ENCODE results near the gene CCNL2. TPM values are rescaled to one million over a fixed set of nuclear protein-coding genes. Genes with fewer than 3 reads are reported as not detected.

The CCNL2 gene
- total RNA-seq, 2 donors from 2014 or later, result 92.3 to 104 TPM

DNA sequence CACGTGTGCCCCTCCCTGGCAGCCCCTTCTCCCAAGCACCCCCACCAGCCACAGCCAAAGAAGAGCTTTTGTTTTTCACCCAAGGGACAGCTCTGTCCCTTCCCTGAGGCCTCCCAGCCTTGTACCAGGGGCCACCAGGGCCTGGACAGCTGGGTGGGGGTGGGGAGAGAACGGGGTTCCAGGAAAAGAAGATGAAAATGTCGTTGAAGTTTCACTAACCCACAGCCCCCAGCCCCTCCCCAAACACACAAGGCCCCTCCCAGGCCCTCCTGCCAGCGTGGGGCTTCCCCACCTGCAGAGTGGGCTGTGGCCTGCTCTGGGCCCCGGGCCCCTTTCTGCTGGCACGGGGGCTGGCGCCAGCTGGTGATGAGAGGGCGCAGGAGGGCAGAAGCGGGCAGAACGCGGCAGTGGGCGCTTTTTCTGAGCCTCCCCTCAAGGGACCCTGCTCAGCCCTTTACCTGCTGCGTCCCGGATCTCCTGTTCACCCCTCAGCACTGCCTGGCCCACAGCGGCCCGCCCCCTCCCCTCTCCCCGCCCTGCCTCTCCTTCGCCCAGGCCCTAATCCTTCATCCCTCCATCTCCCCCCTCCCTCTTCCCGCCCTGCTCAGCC, 27.5 kb upstream of the CCNL2 start:
- intact Hi-C loops (cut with DNase I), result no loop called here
- Histone ChIP-seq H3K4me3 (no peak overlapping the region), H3K27me3 (peaks cover 7% of the 10 kb centered on the region), H3K9ac (ENCODE audit: low read depth in 2 of 2, low read length in 2 of 2) (no peak overlapping the region), H3K4me1 (no peaks in the 10 kb centered on the region), H3K9me3 (no peaks in the 10 kb centered on the region), H3K36me3 (no peaks in the 10 kb centered on the region), H3K27ac (no peak overlapping the region)
- no peak for DNase-seq
- TF ChIP-seq, protein P1, sequence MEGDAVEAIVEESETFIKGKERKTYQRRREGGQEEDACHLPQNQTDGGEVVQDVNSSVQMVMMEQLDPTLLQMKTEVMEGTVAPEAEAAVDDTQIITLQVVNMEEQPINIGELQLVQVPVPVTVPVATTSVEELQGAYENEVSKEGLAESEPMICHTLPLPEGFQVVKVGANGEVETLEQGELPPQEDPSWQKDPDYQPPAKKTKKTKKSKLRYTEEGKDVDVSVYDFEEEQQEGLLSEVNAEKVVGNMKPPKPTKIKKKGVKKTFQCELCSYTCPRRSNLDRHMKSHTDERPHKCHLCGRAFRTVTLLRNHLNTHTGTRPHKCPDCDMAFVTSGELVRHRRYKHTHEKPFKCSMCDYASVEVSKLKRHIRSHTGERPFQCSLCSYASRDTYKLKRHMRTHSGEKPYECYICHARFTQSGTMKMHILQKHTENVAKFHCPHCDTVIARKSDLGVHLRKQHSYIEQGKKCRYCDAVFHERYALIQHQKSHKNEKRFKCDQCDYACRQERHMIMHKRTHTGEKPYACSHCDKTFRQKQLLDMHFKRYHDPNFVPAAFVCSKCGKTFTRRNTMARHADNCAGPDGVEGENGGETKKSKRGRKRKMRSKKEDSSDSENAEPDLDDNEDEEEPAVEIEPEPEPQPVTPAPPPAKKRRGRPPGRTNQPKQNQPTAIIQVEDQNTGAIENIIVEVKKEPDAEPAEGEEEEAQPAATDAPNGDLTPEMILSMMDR (IDR thresholded peaks at IDR 0.05), result no peak

DNA sequence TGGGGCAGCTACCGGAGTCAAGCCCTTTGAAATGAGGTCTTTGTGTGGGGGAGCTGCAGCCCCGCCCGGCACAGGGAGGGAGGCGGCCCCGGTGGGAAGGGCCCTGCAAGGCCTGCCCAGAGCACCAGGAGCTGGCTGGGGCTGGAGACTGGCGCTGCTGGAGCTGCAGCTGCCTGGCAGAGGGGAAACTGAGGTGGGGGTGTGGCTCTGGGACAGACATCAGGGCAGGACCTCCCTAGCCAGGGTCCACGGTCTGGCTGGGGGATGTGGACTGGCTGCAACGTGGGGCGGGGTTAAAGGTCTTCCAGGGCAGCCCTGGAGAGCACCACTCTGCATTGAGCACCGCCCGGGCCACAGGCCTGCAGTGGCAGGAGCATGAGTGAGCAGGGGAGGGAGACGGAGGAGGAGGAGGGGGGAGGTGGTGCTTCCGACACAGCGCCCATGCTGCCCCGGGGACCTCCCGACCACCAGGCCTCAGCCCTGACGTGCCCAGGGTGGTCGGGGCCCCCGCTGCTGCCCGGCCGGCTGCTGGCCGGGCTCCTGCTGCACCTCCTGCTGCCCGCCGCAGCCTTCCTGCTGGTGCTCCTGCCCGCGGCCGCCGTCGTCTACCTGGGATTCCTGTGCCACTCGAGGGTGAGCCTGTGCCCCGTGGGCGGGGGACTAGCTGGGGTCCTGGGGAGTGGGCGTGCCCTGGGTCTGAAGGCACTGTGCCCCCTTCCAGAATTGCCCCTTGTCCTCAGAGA, 26.8 kb upstream of the CCNL2 start:
- Histone ChIP-seq H3K27me3 (peaks cover 7% of the 10 kb centered on the region), H3K27ac (no peak overlapping the region), H3K4me1 (no peaks in the 10 kb centered on the region), H3K4me3 (no peak overlapping the region), H3K36me3 (no peaks in the 10 kb centered on the region), H3K9me3 (no peaks in the 10 kb centered on the region), H3K9ac (ENCODE audit: low read depth in 2 of 2, low read length in 2 of 2) (no peak overlapping the region)
- DNase-seq, result no peak
- TF ChIP-seq, protein P1 (IDR thresholded peaks at IDR 0.05), result no peak
- intact Hi-C loops (cut with DNase I), result no loop called here

DNA sequence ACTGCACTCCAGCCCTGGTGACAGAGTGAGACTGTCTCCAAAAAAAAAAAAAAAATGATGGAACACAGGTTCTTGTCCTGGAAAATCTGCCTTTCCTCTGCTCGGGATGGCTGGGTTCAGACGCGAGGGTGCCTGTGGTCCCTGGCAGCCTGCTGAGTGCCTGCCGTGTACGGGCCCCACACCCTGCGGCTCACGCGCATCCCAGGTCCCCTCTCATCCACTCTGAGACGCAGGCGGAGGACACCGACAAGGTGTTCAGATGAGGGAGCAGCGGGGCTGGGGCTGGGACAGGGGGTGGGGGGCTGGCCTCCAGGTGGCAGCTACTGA, 26.3 kb upstream of the CCNL2 start:
- no peak for DNase-seq
- Histone ChIP-seq H3K9me3 (no peaks in the 10 kb centered on the region), H3K36me3 (no peaks in the 10 kb centered on the region), H3K27me3 (peaks cover 7% of the 10 kb centered on the region), H3K4me1 (no peaks in the 10 kb centered on the region), H3K4me3 (no peak overlapping the region), H3K9ac (ENCODE audit: low read depth in 2 of 2, low read length in 2 of 2) (no peak overlapping the region), H3K27ac (no peak overlapping the region)
- TF ChIP-seq, protein P1 (IDR thresholded peaks at IDR 0.05), result no peak
- intact Hi-C loops (cut with DNase I), result no loop called here

DNA sequence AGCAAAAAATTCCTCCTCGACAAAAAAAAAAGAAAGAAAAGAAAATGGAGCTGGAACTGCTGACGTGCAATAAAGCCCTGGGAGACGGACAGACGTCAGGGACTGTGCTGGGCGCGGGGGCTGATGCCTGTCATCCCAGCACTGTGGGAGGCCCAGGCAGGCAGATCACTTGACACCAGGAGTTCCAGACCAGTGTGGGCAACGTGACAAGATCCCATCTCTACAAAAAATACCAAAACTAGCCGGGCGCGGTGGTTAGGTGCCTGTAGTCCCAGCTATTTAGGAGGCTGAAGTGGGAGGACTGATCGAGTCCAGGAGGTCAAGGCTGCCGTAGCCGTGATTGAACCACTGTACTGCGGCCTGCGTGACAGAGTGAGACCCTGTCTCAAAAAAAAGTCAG, 25.6 kb upstream of the CCNL2 start:
- Histone ChIP-seq H3K9ac (ENCODE audit: low read depth in 2 of 2, low read length in 2 of 2) (no peak overlapping the region), H3K9me3 (no peaks in the 10 kb centered on the region), H3K27ac (no peak overlapping the region), H3K36me3 (no peaks in the 10 kb centered on the region), H3K4me3 (no peak overlapping the region), H3K27me3 (peaks cover 7% of the 10 kb centered on the region), H3K4me1 (no peaks in the 10 kb centered on the region)
- no peak for DNase-seq
- intact Hi-C loops (cut with DNase I), result no loop called here
- TF ChIP-seq, protein P1 (IDR thresholded peaks at IDR 0.05), result no peak

DNA sequence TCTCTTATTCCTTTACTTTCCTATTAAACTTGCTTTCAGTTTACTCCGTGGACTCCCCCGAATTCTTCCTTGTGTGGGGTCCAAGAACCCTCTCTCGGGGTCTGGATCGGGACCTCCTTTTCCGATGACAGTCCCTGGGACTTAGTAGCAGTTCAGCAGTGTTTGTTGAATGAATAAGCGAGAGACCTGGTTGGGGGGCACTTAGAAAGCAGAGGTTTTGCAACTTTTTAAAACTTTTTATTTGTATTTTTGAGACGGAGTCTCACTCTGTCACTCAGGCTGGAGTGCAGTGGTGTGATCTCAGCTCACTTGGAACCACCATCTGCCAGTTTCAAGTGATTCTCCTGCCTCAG, 24.1 kb upstream of the CCNL2 start:
- H3K36me3 ChIP-seq, result no peaks in the 10 kb centered on the region
- no peak overlapping the region for H3K27ac ChIP-seq
- intact Hi-C loops (cut with DNase I), result no loop called here
- H3K9ac ChIP-seq (ENCODE audit: low read depth in 2 of 2, low read length in 2 of 2), result no peak overlapping the region
- TF ChIP-seq, protein P1 (IDR thresholded peaks at IDR 0.05), result no peak
- no peaks in the 10 kb centered on the region for H3K4me1 ChIP-seq
- H3K9me3 ChIP-seq, result no peaks in the 10 kb centered on the region
- H3K27me3 ChIP-seq, result peaks cover 7% of the 10 kb centered on the region
- DNase-seq, result no peak
- no peak overlapping the region for H3K4me3 ChIP-seq
